GM12864 (cell line): Measurements from ENCODE around the gene GALNT2.

Source experiments
- DNase-seq: peaks from one replicate; pipeline ENCODE4 v3.0.0-alpha.2; 2011; ENCODE audit warnings: low read depth
- H3K4me3 ChIP-seq: 2 replicates; pipeline ENCODE4 v1.5.1; 2011; ENCODE audit warnings: mild to moderate bottlenecking, low read depth, low read length, control low read depth
- TF ChIP-seq, protein P1 (sequence below): IDR thresholded peaks from 2 replicates; pipeline ENCODE4 v1.5.1; 2011; ENCODE audit warnings: low read depth, mild to moderate bottlenecking, moderate library complexity, low read length, control low read depth, inconsistent platforms; ENCODE audit errors: missing control alignments

GALNT2 gene

DNA sequence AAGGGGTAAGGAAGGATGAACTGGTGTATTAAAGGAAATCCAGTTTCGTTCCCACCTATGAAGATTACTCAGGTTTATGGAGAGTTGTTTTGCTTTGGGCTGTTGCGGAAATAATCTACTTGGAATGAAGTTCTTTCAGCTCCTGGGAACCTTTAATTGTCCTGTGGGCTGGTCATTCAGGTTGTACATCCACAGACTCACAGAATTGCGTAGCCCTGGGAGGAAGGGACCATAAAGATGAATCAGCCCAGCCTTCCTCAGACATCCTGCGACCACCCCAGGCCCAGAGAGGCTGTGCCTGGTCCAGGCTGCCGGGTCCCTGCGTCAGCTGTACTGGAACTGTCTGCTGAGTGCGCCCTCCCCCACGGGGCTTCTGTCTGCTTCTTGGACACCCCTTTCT lies 72.7 kb downstream of the GALNT2 start:
- DNase-seq, result no peak
- TF ChIP-seq, protein P1, sequence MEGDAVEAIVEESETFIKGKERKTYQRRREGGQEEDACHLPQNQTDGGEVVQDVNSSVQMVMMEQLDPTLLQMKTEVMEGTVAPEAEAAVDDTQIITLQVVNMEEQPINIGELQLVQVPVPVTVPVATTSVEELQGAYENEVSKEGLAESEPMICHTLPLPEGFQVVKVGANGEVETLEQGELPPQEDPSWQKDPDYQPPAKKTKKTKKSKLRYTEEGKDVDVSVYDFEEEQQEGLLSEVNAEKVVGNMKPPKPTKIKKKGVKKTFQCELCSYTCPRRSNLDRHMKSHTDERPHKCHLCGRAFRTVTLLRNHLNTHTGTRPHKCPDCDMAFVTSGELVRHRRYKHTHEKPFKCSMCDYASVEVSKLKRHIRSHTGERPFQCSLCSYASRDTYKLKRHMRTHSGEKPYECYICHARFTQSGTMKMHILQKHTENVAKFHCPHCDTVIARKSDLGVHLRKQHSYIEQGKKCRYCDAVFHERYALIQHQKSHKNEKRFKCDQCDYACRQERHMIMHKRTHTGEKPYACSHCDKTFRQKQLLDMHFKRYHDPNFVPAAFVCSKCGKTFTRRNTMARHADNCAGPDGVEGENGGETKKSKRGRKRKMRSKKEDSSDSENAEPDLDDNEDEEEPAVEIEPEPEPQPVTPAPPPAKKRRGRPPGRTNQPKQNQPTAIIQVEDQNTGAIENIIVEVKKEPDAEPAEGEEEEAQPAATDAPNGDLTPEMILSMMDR, result no peak
- no peak overlapping the region for H3K4me3 ChIP-seq

- H3K4me3 ChIP-seq, result no peak overlapping the region
- TF ChIP-seq, protein P1, result no peak
- no peak for DNase-seq
Measured at GRCh38 chr1:230140221-230141020, 73.4 kb downstream of the GALNT2 start.

DNA sequence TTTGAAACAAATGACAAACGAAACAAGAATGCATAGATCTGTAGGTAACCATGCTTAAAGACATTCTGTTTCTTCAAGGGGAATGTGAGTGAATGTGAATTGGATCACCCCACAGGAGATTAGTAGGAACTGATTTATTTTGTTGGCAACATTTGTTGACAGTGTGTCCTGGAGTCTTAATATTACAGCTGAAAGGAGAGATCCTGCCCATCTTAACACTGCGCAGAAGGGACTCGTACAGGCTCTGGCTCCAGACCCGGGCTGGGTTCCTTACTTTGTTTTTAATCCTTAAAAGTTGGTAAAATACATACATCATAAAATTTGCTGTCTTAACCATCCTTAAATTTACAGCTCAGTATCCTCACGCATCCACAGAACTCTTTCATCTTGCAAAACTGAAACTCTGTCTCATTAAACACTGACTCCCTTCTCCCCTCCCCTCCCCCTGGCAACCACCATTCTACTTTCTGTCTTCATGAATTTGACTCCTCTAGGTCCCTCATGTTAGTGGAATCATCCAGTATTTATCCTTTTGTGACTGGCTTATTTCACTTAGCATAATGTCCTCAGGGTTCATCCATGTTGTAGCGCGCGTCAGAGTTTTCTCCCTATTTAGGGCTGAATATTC lies 74.1 kb downstream of the GALNT2 start:
- TF ChIP-seq, protein P1, result no peak
- no peak for DNase-seq
- H3K4me3 ChIP-seq, result no peak overlapping the region

DNA sequence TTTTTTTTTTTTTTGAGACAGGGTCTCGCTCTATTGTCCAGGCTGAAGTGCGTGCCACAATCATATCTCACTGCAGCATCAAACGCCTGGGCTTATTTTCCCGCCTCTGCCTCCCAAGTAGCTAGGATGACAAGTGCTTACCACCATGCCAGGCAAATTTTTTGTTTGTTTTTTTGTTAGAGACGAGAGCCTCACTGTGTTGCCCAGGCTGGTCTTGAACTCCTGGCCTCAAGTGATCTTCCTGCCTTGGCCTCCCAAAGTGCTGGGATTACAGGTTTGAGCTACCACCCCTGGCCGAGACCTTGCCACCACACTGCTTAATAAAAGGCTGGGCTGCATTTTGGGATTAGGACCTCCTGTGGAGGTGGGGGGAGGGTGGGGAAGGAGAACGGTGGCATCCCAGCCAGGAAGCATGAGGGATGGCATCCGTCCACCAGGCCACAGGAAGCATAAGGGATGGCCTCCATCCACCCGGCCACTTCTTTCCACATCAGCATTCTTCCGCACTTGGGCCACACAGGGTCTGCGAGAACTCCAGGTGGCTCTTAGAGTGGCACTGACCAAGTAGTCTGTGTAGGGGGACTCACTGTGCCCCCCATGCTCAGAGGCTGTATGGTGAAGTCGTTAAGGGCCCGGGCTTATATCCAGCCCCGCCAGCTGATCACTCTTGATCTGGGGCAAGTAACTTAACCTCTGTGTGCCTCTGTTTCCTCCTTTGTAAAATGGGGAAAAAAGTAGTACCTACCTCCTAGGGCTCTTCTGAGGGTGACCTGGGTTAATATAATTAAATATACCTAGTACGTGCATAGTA lies 75.0 kb downstream of the GALNT2 start:
- DNase-seq, result no peak
- TF ChIP-seq, protein P1, result no peak
- H3K4me3 ChIP-seq, result no peak overlapping the region

GRCh38 chr1:230142608-230143210 lies 75.7 kb downstream of the GALNT2 start:
- H3K4me3 ChIP-seq, result no peak overlapping the region
- TF ChIP-seq, protein P1, result no peak
- DNase-seq, result no peak

DNA sequence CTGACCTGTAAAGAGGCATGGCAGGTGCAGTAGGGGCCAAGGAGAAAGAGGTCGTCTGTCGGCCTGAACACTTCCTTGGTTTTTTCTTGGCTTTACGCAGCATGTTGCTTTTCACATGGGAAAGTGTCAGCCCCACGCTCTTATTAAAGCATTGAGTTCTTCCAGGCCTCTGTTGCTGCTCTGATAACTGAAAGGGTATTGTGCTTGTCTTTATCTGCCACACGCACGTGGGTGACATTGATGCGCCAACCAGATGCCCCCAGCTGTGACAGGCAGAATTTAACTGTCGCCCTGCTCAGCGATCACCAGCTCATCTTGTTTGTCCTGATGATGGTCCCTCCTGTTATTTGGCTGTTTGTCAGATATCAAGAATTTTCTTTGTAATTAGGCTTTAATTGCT lies 76.5 kb downstream of the GALNT2 start:
- DNase-seq, result no peak
- no peak overlapping the region for H3K4me3 ChIP-seq
- TF ChIP-seq, protein P1, result no peak
